HEK293 (cell line): ENCODE data around the gene SPEG.

Experiments
- CTCF ChIA-PET: fragments of 350-600 bp; formaldehyde crosslinking; extraction: SDS; loops from one replicate; lab custom pipeline; 2021; ENCODE audit warnings: antibody characterized with exemption; lab: Yijun Ruan, JAX
- POLR2A ChIA-PET: fragments of 300-600 bp; formaldehyde crosslinking; extraction: SDS; loops from one replicate; lab custom pipeline; 2020; ENCODE audit warnings: antibody characterized with exemption, inconsistent platforms; lab: Yijun Ruan, JAX
- H3K27ac ChIP-seq: fragments of 200-500 bp; sonication (Bioruptor generic); 2 replicates; pipeline ENCODE4 v1.5.1; 2014; ENCODE audit warnings: low read depth, low read length, control low read depth, inconsistent platforms; ENCODE audit errors: extremely low read depth
- H3K36me3 ChIP-seq, 2 experiments: fragments of 200-500 bp in 1 of 2; sonication (Bioruptor generic) in 1 of 2; 1 replicate in 1 of 2; 2 replicates in 1 of 2; pipeline ENCODE4 v1.5.1; 2014 to 2017; ENCODE audit warnings: inconsistent platforms in 2 of 2, low read length in 2 of 2; ENCODE audit not compliant: control insufficient read depth in 2 of 2, insufficient read depth in 1 of 2
- H3K4me1 ChIP-seq: fragments of 200-500 bp; sonication (Bioruptor generic); 2 replicates; pipeline ENCODE4 v1.5.1; 2014; ENCODE audit warnings: mild to moderate bottlenecking, low read length, inconsistent platforms; ENCODE audit not compliant: control insufficient read depth, insufficient read depth
- H3K4me3 ChIP-seq: 2 replicates; pipeline ENCODE4 v1.5.1; 2011; ENCODE audit warnings: low read depth, mild to moderate bottlenecking, control low read depth, low read length, moderate library complexity
- H3K9me3 ChIP-seq: fragments of 200-500 bp; sonication (Bioruptor generic); 2 replicates; pipeline ENCODE4 v1.5.1; 2014; ENCODE audit warnings: low read depth, low read length, inconsistent platforms; ENCODE audit not compliant: control insufficient read depth, insufficient read depth
- AEBP2 ChIP-seq: fragments of 450-650 bp; formaldehyde crosslinking; IDR thresholded peaks from 2 replicates; pipeline ENCODE4 v1.5.1; 2016; ENCODE audit warnings: missing biosample characterization, missing genetic modification characterization, borderline replicate concordance
- ELK4 ChIP-seq: IDR thresholded peaks from 2 replicates; pipeline ENCODE4 v1.6.1; 2011; ENCODE audit warnings: mild to moderate bottlenecking, low read depth, low read length, borderline replicate concordance
- GLIS1 ChIP-seq: fragments of 450-650 bp; formaldehyde crosslinking; IDR thresholded peaks from 2 replicates; pipeline ENCODE4 v1.5.1; 2016; ENCODE audit warnings: missing biosample characterization, missing genetic modification characterization
- HIC1 ChIP-seq: fragments of 450-650 bp; formaldehyde crosslinking; IDR thresholded peaks from 2 replicates; pipeline ENCODE4 v1.5.1; 2016; ENCODE audit warnings: missing biosample characterization, missing genetic modification characterization
- PRDM6 ChIP-seq: fragments of 450-650 bp; formaldehyde crosslinking; IDR thresholded peaks from 2 replicates; pipeline ENCODE4 v1.5.1; 2017; ENCODE audit warnings: missing biosample characterization, missing genetic modification characterization
- ZBTB17 ChIP-seq: fragments of 450-650 bp; formaldehyde crosslinking; IDR thresholded peaks from 2 replicates; pipeline ENCODE4 v1.5.1; 2016; ENCODE audit warnings: missing biosample characterization, missing genetic modification characterization
- ZBTB49 ChIP-seq: fragments of 450-650 bp; formaldehyde crosslinking; IDR thresholded peaks from 2 replicates; pipeline ENCODE4 v1.5.1; 2016; ENCODE audit warnings: missing biosample characterization, missing genetic modification characterization, low read depth
- ZBTB7A ChIP-seq: fragments of 450-650 bp; formaldehyde crosslinking; IDR thresholded peaks from 2 replicates; pipeline ENCODE4 v1.5.1; 2016; ENCODE audit warnings: low read depth, missing biosample characterization, missing genetic modification characterization
- ZFP3 ChIP-seq: fragments of 450-650 bp; formaldehyde crosslinking; IDR thresholded peaks from 2 replicates; pipeline ENCODE4 v1.5.1; 2016; ENCODE audit warnings: low read depth, missing biosample characterization, missing genetic modification characterization
- ZFP41 ChIP-seq: fragments of 450-650 bp; formaldehyde crosslinking; IDR thresholded peaks from 2 replicates; pipeline ENCODE4 v1.5.1; 2016; ENCODE audit warnings: missing biosample characterization, missing genetic modification characterization, borderline replicate concordance
- ZIC2 ChIP-seq: fragments of 450-650 bp; formaldehyde crosslinking; IDR thresholded peaks from 2 replicates; pipeline ENCODE4 v1.5.1; 2016; ENCODE audit warnings: missing biosample characterization, missing genetic modification characterization
- ZNF280D ChIP-seq: fragments of 450-650 bp; formaldehyde crosslinking; IDR thresholded peaks from 2 replicates; pipeline ENCODE4 v1.5.1; 2016; ENCODE audit warnings: missing biosample characterization, missing genetic modification characterization
- ZNF391 ChIP-seq: fragments of 450-650 bp; formaldehyde crosslinking; IDR thresholded peaks from 2 replicates; pipeline ENCODE4 v1.5.1; 2016; ENCODE audit warnings: low read depth, missing biosample characterization, missing genetic modification characterization, borderline replicate concordance
- ZNF433 ChIP-seq: fragments of 450-650 bp; formaldehyde crosslinking; IDR thresholded peaks from 2 replicates; pipeline ENCODE4 v1.5.1; 2016; ENCODE audit warnings: missing biosample characterization, missing genetic modification characterization, low read depth
- ZNF48 ChIP-seq: fragments of 450-650 bp; formaldehyde crosslinking; IDR thresholded peaks from 2 replicates; pipeline ENCODE4 v1.5.1; 2016; ENCODE audit warnings: missing biosample characterization, missing genetic modification characterization
- ZNF501 ChIP-seq: fragments of 450-650 bp; formaldehyde crosslinking; IDR thresholded peaks from 2 replicates; pipeline ENCODE4 v1.5.1; 2016; ENCODE audit warnings: missing biosample characterization, missing genetic modification characterization
- ZNF521 ChIP-seq: fragments of 450-650 bp; formaldehyde crosslinking; IDR thresholded peaks from 2 replicates; pipeline ENCODE4 v1.5.1; 2017; ENCODE audit warnings: missing biosample characterization, mild to moderate bottlenecking, missing genetic modification characterization
- ZNF544 ChIP-seq: fragments of 450-650 bp; formaldehyde crosslinking; IDR thresholded peaks from 2 replicates; pipeline ENCODE4 v1.5.0; 2017; ENCODE audit warnings: missing biosample characterization, missing genetic modification characterization
- ZNF785 ChIP-seq: fragments of 450-650 bp; formaldehyde crosslinking; IDR thresholded peaks from 2 replicates; pipeline ENCODE4 v1.5.1; 2016; ENCODE audit warnings: missing biosample characterization, missing genetic modification characterization

The SPEG gene

GRCh38 chr2:219477815-219478214, 43.2 kb downstream of the SPEG start:
- no peak for TF ChIP-seq ZBTB7A (tag by site-specific recombination)
- TF ChIP-seq ZFP3 (tag by site-specific recombination), result no peak
- no peak for TF ChIP-seq GLIS1
- TF ChIP-seq ELK4, result no peak
- TF ChIP-seq PRDM6, result no peak
- Histone ChIP-seq H3K9me3 (no peaks in the 10 kb centered on the region), H3K36me3 (peaks cover 0 to 23% of the 10 kb centered on the region in 2 experiments; a peak in 1 of 3 replicates), H3K4me1 (0 out of 2 replicates have a peak, but pooled peaks cover 2% of the 10 kb centered on the region), H3K4me3 (no peak overlapping the region), H3K27ac (no peak overlapping the region)
- ChIA-PET CTCF (interaction anchor here (0.9 to 10.6 kb wide), 9 partner anchors 9 to 75 kb away, joined by 3 to 156 read pairs (median 14); partner anchors contain the start of gene GMPPA), POLR2A (no interaction called here)

- Histone ChIP-seq H3K4me3 (no peak overlapping the region), H3K36me3 (peaks cover 0 to 15% of the 10 kb centered on the region in 2 experiments; a peak in 1 of 3 replicates), H3K4me1 (0 out of 2 replicates have a peak, but pooled peaks cover 2% of the 10 kb centered on the region), H3K9me3 (no peaks in the 10 kb centered on the region), H3K27ac (no peak overlapping the region)
- ChIA-PET CTCF (interaction anchor here (0.8 to 10.6 kb wide), 7 partner anchors 11 to 76 kb away, joined by 3 to 156 read pairs (median 9); a partner anchor contains a TSS), POLR2A (no interaction called here)
- TF ChIP-seq HIC1 (tag by site-specific recombination) (0 out of 2 replicates have a peak, but pooled peaks have one; percentile 25), ZIC2 (tag by site-specific recombination) (no peak), ZNF544 (no peak), ZNF501 (tag by site-specific recombination) (no peak), ZNF433 (tag by site-specific recombination) (no peak)
Observed at GRCh38 chr2:219478916-219479315, 44.3 kb downstream of the SPEG start.

- ChIA-PET CTCF (interaction anchor here (10.6 kb wide), 1 partner anchor 14 kb away, joined by 97 read pairs; a partner anchor contains a TSS), POLR2A (no interaction called here)
- H3K27ac ChIP-seq, result no peak overlapping the region
- 0 out of 2 replicates have a peak, but pooled peaks cover 2% of the 10 kb centered on the region for H3K4me1 ChIP-seq
- no peak overlapping the region for H3K4me3 ChIP-seq
- peaks cover 0 to 15% of the 10 kb centered on the region in 2 experiments; a peak in 1 of 3 replicates for H3K36me3 ChIP-seq
- no peaks in the 10 kb centered on the region for H3K9me3 ChIP-seq
- TF ChIP-seq ZNF48 (tag by site-specific recombination), result no peak
- no peak for TF ChIP-seq ZNF785 (tag by site-specific recombination)
- TF ChIP-seq ZNF521 (tag by site-specific recombination), result no peak
- no peak for TF ChIP-seq ZNF280D (tag by site-specific recombination)
- no peak for TF ChIP-seq GLIS1
- TF ChIP-seq ZNF391 (tag by site-specific recombination), result no peak
- no peak for TF ChIP-seq AEBP2 (tag by site-specific recombination)
- TF ChIP-seq ZBTB17 (tag by site-specific recombination), result no peak
- TF ChIP-seq ZBTB49 (tag by site-specific recombination), result no peak
- TF ChIP-seq ZFP41 (tag by site-specific recombination), result no peak
Observed at GRCh38 chr2:219480004-219480403, 45.4 kb downstream of the SPEG start.
